ENCODE results near the gene GBP5. TPM values are rescaled to one million over a fixed set of nuclear protein-coding genes. Genes with fewer than 3 reads are reported as not detected.
A peak's percentile ranks its signal among the peaks of the same experiment; 100 is the strongest.
"Not testable (repeated sequence)": the region's sequence is repeated elsewhere in the genome, so short reads cannot be mapped to it uniquely, and the experiment has no call there.

GBP5 gene
- total and polyA plus RNA-seq, 2 of the 4 experiments (the other 2 are of a cell fraction), result not detected

GRCh38 chr1:89302697-89303332 lies 30.2 kb upstream of the GBP5 start:
- ATAC-seq (ENCODE audit: low read depth), result no peak
- TF ChIP-seq MAZ (IDR thresholded peaks at IDR 0.05; ENCODE audit: borderline replicate concordance, low read depth, low read length), result no peak
- no peak for TF ChIP-seq USF2 (IDR thresholded peaks at IDR 0.05; ENCODE audit: low read depth, low read length)
- TF ChIP-seq FOS (IDR thresholded peaks at IDR 0.05; ENCODE audit: low read depth, low read length), result no peak
- TF ChIP-seq RCOR1 (IDR thresholded peaks at IDR 0.05; ENCODE audit: insufficient replicate concordance, low read length), result no peak
- TF ChIP-seq RFX5 (IDR thresholded peaks at IDR 0.05; ENCODE audit: low read depth, low read length), result no peak
- no peak for TF ChIP-seq NFE2L2 (IDR thresholded peaks at IDR 0.05; ENCODE audit: low read depth, low read length)
- no peak for TF ChIP-seq MXI1 (IDR thresholded peaks at IDR 0.05; ENCODE audit: borderline replicate concordance, low read depth, low read length)
- Histone ChIP-seq H3K36me3 (ENCODE audit: control insufficient read depth, insufficient read depth, low read length) (no peaks in the 10 kb centered on the region), H3K27me3 (ENCODE audit: control insufficient read depth, insufficient read depth, low read length) (no peaks in the 10 kb centered on the region), H3K4me3 (ENCODE audit: insufficient read depth, low read depth, low read length) (no peak overlapping the region), H2AFZ (replicated peaks; ENCODE audit: low read length, poor library complexity) (no peak overlapping the region), H2BK20ac (ENCODE audit: low read depth, low read length) (no peak overlapping the region), H3K4ac (ENCODE audit: low read depth, low read length) (no peak overlapping the region), H3K9me1 (ENCODE audit: insufficient read depth, low read length) (no peaks in the 10 kb centered on the region), H2AK9ac (replicated peaks; ENCODE audit: low read depth, low read length, poor library complexity) (no peak overlapping the region), H3K27ac (ENCODE audit: insufficient read depth, low read length) (no peak overlapping the region), H2BK15ac (ENCODE audit: low read depth, low read length) (no peak overlapping the region), H4K20me1 (ENCODE audit: insufficient read depth, low read length) (no peaks in the 10 kb centered on the region), H2BK5ac (ENCODE audit: low read depth, low read length, poor library complexity, severe bottlenecking) (no peak overlapping the region), H4K8ac (ENCODE audit: low read depth in 2 of 2, low read length in 2 of 2) (no peak overlapping the region), H3K23ac (ENCODE audit: low read depth, low read length) (no peak overlapping the region), H3K9ac (ENCODE audit: low read depth, low read length) (no peak overlapping the region), H3K4me2 (ENCODE audit: low read depth, low read length) (no peak overlapping the region), H3K56ac (ENCODE audit: extremely low read depth, insufficient read depth, low read length) (no peak overlapping the region), H4K91ac (ENCODE audit: insufficient read depth, low read depth, low read length) (no peak overlapping the region), H2AK5ac (ENCODE audit: low read depth, low read length) (no peak overlapping the region), H4K5ac (ENCODE audit: low read depth, low read length) (no peak overlapping the region), H3K79me1 (ENCODE audit: low read depth in 1 of 2, low read length in 2 of 2) (no peaks in the 10 kb centered on the region), H2BK120ac (ENCODE audit: low read depth, low read length) (no peak overlapping the region), H3K18ac (ENCODE audit: low read depth, low read length) (no peak overlapping the region), H3K9me3 (ENCODE audit: control insufficient read depth, insufficient read depth, low read length) (no peaks in the 10 kb centered on the region), H3K14ac (replicated peaks; ENCODE audit: low read depth, low read length) (no peak overlapping the region), H3K4me1 (ENCODE audit: control insufficient read depth, insufficient read depth, low read length) (no peaks in the 10 kb centered on the region)
- ChIA-PET CTCF (no interaction called here), POLR2A (ENCODE audit: unreplicated experiment) (no interaction called here)
- 78% methylated on average over 8 of the region's 25 CpGs; no CpG with 5 or more reads in 1 of the 2 experiments for WGBS, 2 experiments (ENCODE audit: extremely low coverage in 2 of 2, insufficient read length in 1 of 2)
- in situ Hi-C loops (cut with MboI; ENCODE audit: low sequenced_read_pairs), result no loop called here
- DNase-seq, result no peak
- BruUV-seq (replicated peaks), result no TSS peak
- dilution Hi-C loops (cut with HindIII; ENCODE audit: low sequenced_read_pairs, unreplicated experiment), result no loop called here
- intact Hi-C loops (cut with micrococcal nuclease), result no loop called here

- H3K4me3 ChIP-seq (ENCODE audit: insufficient read depth, low read depth, low read length); H3K79me1 ChIP-seq (ENCODE audit: low read depth in 1 of 2, low read length in 2 of 2); dilution Hi-C loops (cut with HindIII; ENCODE audit: low sequenced_read_pairs, unreplicated experiment); H2AFZ ChIP-seq (replicated peaks; ENCODE audit: low read length, poor library complexity); H3K9me3 ChIP-seq (ENCODE audit: control insufficient read depth, insufficient read depth, low read length); intact Hi-C loops (cut with micrococcal nuclease); H3K9ac ChIP-seq (ENCODE audit: low read depth, low read length); H3K14ac ChIP-seq (replicated peaks; ENCODE audit: low read depth, low read length); H2BK20ac ChIP-seq (ENCODE audit: low read depth, low read length); H2BK5ac ChIP-seq (ENCODE audit: low read depth, low read length, poor library complexity, severe bottlenecking); H3K36me3 ChIP-seq (ENCODE audit: control insufficient read depth, insufficient read depth, low read length); H4K8ac ChIP-seq (ENCODE audit: low read depth in 2 of 2, low read length in 2 of 2); CTCF ChIA-PET; H2BK120ac ChIP-seq (ENCODE audit: low read depth, low read length); H3K4me2 ChIP-seq (ENCODE audit: low read depth, low read length); H4K5ac ChIP-seq (ENCODE audit: low read depth, low read length); H2BK15ac ChIP-seq (ENCODE audit: low read depth, low read length); BruUV-seq (replicated peaks); in situ Hi-C loops (cut with MboI; ENCODE audit: low sequenced_read_pairs); POLR2A ChIA-PET (ENCODE audit: unreplicated experiment); H3K23ac ChIP-seq (ENCODE audit: low read depth, low read length); H3K27ac ChIP-seq (ENCODE audit: insufficient read depth, low read length); H2AK9ac ChIP-seq (replicated peaks; ENCODE audit: low read depth, low read length, poor library complexity); H3K4me1 ChIP-seq (ENCODE audit: control insufficient read depth, insufficient read depth, low read length); H3K9me1 ChIP-seq (ENCODE audit: insufficient read depth, low read length); H4K91ac ChIP-seq (ENCODE audit: insufficient read depth, low read depth, low read length); H3K18ac ChIP-seq (ENCODE audit: low read depth, low read length); H3K56ac ChIP-seq (ENCODE audit: extremely low read depth, insufficient read depth, low read length); H3K4ac ChIP-seq (ENCODE audit: low read depth, low read length); H4K20me1 ChIP-seq (ENCODE audit: insufficient read depth, low read length); DNase-seq; H2AK5ac ChIP-seq (ENCODE audit: low read depth, low read length); H3K27me3 ChIP-seq (ENCODE audit: control insufficient read depth, insufficient read depth, low read length): not testable (repeated sequence)
- peak; percentile 24; the same call in 1 of the 2 replicates for ATAC-seq (ENCODE audit: low read depth)
- WGBS, 2 experiments (ENCODE audit: extremely low coverage in 2 of 2, insufficient read length in 1 of 2), result no CpG with 5 or more reads among the region's 3 CpGs
These were observed 27.2 kb upstream of the GBP5 start for GRCh38 chr1:89299739-89300463.

Measured in IMR-90 (cell line).